Endothelial cell of umbilical vein (primary cell): ENCODE measurements around the gene ZNF385B.

ENCODE experiments used
- CTCF ChIP-seq, 2 donors: IDR thresholded peaks; 1 replicate in 1 of 2; 2 replicates in 1 of 2; pipeline ENCODE4 v1.5.1; 2011; ENCODE audit warnings: low read length in 2 of 2, mild to moderate bottlenecking in 2 of 2, moderate library complexity in 2 of 2, control low read depth in 1 of 2, inconsistent platforms in 1 of 2, low read depth in 1 of 2; ENCODE audit not compliant: insufficient read depth in 1 of 2; ENCODE audit errors: extremely low read depth in 1 of 2
- EZH2 ChIP-seq: IDR thresholded peaks from 2 replicates; pipeline ENCODE4 v1.6.1; 2012; ENCODE audit warnings: borderline replicate concordance, low read depth, mild to moderate bottlenecking, moderate library complexity, low read length, inconsistent platforms; ENCODE audit not compliant: severe bottlenecking
- FOS ChIP-seq: IDR thresholded peaks from 2 replicates; pipeline ENCODE4 v1.6.1; 2011; ENCODE audit warnings: mild to moderate bottlenecking, low read length, moderate library complexity, borderline replicate concordance; ENCODE audit not compliant: insufficient read depth
- GATA2 ChIP-seq: IDR thresholded peaks from 2 replicates; pipeline ENCODE4 v1.7.0; 2011; ENCODE audit warnings: low read depth, mild to moderate bottlenecking, moderate library complexity, mixed read lengths, low read length; ENCODE audit not compliant: insufficient read length, insufficient read depth
- JUN ChIP-seq: IDR thresholded peaks from 2 replicates; pipeline ENCODE4 v1.6.1; 2011; ENCODE audit warnings: borderline replicate concordance, low read depth; ENCODE audit not compliant: insufficient read length, insufficient read depth
- MAX ChIP-seq: IDR thresholded peaks from 2 replicates; pipeline ENCODE4 v1.6.1; 2011; ENCODE audit not compliant: insufficient read depth, insufficient read length
- MYC ChIP-seq: IDR thresholded peaks from one replicate; pipeline ENCODE4 v1.6.1; 2011; ENCODE audit warnings: mild to moderate bottlenecking, low read depth, low read length
- POLR2A ChIP-seq: IDR thresholded peaks from 2 replicates; pipeline ENCODE4 v1.6.1; 2012; ENCODE audit warnings: low read depth, mild to moderate bottlenecking, control low read depth, low read length
- POLR2AphosphoS5 ChIP-seq: IDR thresholded peaks from 2 replicates; pipeline ENCODE4 v1.6.1; 2012; ENCODE audit warnings: low read depth, mild to moderate bottlenecking, control low read depth, low read length, moderate library complexity; ENCODE audit not compliant: insufficient read depth

DNA sequence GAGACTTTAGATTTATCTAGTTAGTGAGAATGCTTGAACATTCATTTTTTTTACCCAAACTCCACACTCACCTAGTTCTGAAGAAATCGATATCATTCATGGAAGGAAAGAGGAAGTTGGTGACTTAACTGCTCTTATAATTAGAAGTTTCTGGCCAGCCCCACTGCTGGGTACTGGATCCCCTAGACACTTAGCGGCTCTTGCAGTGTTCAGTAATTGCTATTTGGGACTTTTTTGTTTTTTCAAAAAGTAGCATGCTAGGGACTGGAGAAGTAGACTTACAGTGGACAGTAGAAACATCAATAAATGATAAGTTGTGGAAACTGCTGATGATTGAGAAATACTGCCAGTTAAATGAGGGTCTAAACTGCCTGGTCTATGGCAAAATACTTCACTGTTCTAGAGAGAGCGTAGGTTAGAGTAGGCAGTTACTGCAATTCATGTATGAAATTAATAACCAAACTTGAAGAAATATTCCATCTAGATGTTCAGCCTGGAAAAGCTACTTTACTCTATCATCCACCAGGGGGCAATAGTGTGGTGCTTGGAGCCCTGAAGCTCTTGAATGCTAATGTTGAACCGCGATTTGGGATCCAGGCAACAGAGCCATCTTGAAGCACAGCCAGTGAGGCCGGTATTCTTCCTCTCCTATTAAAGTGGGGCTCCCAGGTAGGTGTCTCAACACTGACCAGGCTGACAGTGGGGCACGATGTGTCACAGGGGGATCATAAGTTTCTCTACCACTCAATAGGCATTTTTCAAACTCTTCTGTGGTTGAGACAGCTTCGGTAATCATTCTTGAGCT is 450.7 kb downstream of the ZNF385B start:
- peak; percentile 67 to 68 for TF ChIP-seq CTCF (IDR thresholded peaks at IDR 0.05; ENCODE audit: extremely low read depth in 1 of 2, insufficient read depth in 1 of 2, low read depth in 1 of 2, low read length in 2 of 2)
- TF ChIP-seq POLR2A: no peak
- no peak for TF ChIP-seq MAX
- no peak for TF ChIP-seq MYC
- no peak for TF ChIP-seq EZH2
- no peak for TF ChIP-seq POLR2AphosphoS5
- TF ChIP-seq GATA2: no peak
- no peak for TF ChIP-seq JUN
- no peak for TF ChIP-seq FOS
